Coronary artery (tissue), 2 donors: ENCODE measurements around the gene MAPKAP1.

Experiments used
- DNase-seq: peaks from one replicate; pipeline ENCODE4 v3.0.0-alpha.2; 2017; ENCODE audit warnings: low spot score
- H3K27ac ChIP-seq, 2 donors: fragments of 200-600 bp; sonication (generic); one replicate each; pipeline ENCODE4 v1.5.1; 2016 to 2019
- H3K4me3 ChIP-seq: fragments of 200-600 bp; sonication (generic); 2 replicates; pipeline ENCODE4 v1.5.1; 2016; ENCODE audit warnings: mild to moderate bottlenecking, moderate library complexity
- CTCF ChIP-seq: fragments of 200-600 bp; sonication (generic); IDR thresholded peaks from one replicate; pipeline ENCODE4 v1.5.1; 2019; ENCODE audit warnings: antibody characterized with exemption

Gene MAPKAP1

DNA sequence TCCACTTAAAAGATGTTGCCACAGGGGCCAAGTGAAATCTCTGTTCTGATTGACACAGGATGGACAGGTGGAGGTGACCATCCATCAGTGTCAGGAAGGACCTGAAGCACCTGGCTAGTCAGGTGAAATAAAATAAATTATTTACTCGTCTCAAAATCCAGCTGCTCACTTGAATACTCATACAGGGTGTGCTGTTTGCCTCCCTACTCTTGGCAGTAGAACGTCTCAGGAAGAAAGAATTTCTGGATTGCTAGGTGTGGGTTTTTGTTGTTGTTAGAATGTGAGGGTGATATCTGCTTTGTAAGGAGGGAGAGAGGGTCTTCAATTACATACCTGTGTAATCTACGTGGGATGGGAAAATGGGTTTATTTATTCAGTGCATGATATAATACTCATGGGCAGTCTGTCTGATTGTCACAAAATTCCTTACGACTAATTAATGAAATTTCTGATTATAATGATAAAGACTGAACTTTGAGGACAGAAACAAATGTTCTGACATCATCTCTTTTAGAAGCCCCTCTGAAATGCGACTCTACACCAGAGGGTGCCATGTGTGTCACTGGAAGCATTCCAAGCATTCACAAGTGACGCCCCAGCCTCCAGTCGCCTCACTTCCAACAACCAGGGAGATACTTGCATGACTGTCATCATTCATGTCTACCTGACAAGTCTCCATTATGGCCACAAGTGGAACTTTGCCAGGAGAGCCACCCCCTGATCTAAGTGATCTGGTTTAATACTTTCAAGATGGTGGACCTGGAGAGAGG is 227.0 kb downstream of the MAPKAP1 start:
- no peak for DNase-seq
- no peak overlapping the region for H3K27ac ChIP-seq
- no peak for TF ChIP-seq CTCF
- H3K4me3 ChIP-seq: no peak overlapping the region

GRCh38 chr9:125477089-125477544 is 229.9 kb downstream of the MAPKAP1 start:
- no peak overlapping the region for H3K4me3 ChIP-seq
- no peak for DNase-seq
- no peak for TF ChIP-seq CTCF
- H3K27ac ChIP-seq: no peak overlapping the region

DNA sequence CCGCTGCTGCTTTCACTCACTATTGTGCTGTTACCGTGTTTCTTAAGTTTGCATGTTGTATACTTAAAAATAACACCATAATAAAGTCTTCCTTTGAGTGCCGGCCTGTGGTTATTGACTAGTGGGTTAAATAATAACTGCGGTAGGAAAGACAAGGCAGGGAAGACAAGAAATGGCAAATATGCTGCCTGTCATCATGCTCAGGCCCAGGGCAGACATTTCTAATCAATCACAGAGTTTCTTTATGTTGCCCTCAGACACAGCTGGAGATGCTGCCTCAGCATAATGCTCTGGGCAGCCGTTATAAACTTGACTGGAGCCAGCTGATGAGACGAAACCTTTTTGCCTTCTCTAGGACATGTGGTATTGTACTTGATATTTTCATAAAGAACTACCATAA is 230.4 kb downstream of the MAPKAP1 start:
- H3K27ac ChIP-seq: no peak overlapping the region
- DNase-seq: no peak
- H3K4me3 ChIP-seq: no peak overlapping the region
- TF ChIP-seq CTCF: no peak

GRCh38 chr9:125475385-125475784 is 231.6 kb downstream of the MAPKAP1 start:
- Histone ChIP-seq H3K27ac (no peak overlapping the region), H3K4me3 (no peak overlapping the region)
- DNase-seq: no peak
- TF ChIP-seq CTCF: no peak

DNA sequence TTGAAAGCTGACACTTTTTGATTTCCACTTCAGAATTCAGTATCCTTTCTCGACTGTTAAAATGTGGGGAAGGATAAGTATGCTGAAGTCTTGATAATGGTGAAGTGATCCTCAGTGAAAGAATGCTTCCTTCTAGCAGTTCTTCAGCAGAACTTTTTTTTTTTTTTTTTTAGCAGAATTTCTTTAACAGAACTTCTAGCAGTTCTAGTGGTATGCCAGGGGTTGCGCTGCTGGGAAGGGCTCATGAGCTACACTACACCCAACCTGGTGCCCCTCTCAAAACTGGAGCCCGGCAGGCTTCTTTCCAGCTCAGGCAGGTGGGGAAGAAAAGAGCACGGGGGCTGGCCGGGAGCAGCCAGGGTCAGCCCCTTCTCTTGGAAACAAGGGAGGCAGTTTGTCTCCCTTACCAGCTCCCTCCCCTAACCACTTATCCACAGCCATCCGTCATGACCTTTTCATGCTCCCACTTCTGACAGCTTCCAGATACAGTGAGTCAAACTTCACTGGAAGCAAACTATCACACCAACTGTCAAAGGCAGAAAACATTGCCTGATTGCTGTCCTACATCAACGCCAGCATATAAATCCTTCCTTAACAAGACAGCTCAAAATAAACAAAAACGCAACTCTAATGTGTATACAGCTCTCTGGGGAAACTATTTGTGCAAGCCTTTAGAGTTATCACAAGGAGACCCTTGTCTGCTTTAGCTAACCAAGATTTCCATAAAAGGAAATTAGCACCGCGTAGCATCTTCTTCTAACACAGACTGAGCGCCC is 233.9 kb downstream of the MAPKAP1 start:
- TF ChIP-seq CTCF: no peak

DNA sequence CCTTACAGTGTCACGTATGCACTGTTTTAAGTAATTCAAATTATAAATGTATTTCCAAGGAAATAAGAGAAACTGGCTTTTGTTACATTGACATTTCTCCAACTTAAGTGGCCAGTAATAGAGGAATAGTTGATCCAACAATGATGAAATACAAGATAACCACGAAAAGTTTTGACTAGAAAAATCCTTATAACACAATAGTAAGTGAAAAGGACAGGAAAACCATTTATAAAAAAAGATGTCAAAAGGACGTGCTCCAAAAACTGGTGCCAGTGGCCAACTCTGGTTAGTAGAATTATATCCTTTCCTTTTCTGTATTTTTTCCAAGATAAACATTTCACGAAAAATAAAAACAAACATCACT is 234.5 kb downstream of the MAPKAP1 start:
- no peak overlapping the region for H3K27ac ChIP-seq
- DNase-seq: no peak
- TF ChIP-seq CTCF: no peak
- H3K4me3 ChIP-seq: no peak overlapping the region

More for the DNA sequence above, 233.9 kb downstream of the MAPKAP1 start:
- Histone ChIP-seq H3K27ac (peak overlapping the region in 1 of 2 donors; percentile 19), H3K4me3 (no peak overlapping the region)
- DNase-seq: peak; percentile 54
